LNCaP clone FGC (cell line): ENCODE measurements around the gene ELMO1.

ENCODE experiments used
- DNase-seq: peaks from one replicate; pipeline ENCODE4 v3.0.0-alpha.2; 2011; ENCODE audit warnings: low read depth
- H3K4me3 ChIP-seq: 2 replicates; pipeline ENCODE4 v1.5.1; 2011; ENCODE audit warnings: mild to moderate bottlenecking, low read depth, low read length, control low read depth
- CTCF ChIP-seq: IDR thresholded peaks from 2 replicates; pipeline ENCODE4 v1.5.1; 2012; ENCODE audit warnings: mild to moderate bottlenecking; ENCODE audit not compliant: control insufficient read depth, insufficient read depth; ENCODE audit errors: extremely low read depth

ELMO1 gene

DNA sequence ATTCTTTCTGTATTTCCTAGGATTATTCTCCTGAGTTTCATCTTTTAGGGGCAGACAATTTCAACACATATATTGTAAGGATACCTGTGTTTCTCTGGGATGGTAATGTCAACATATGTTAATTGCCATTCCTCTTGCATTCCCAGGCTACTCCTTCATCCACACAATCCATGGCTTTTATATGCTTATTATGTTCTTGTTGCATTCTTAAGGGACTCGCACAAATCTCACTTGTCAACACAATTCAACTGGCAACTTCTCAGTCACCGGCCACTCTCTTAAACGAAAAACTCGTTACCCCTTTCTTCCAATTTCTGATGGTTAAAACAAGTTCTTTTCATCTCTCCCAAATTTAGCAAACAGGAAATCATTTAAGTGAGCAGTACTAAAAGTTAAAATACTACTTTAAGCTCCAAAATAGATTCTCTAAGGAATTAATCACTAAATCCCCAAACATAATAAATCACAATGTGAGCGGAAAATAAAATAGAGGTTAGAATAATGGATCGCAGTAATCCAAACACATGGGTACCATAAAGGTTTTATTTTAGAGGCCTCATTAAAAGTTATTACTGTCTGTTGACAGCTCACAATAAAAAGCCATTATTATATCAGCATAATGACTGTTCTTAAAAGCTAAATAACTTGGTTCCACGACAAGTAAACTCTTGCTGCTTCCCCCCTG lies 223.2 kb downstream of the ELMO1 start:
- no peak for TF ChIP-seq CTCF
- DNase-seq = no peak
- H3K4me3 ChIP-seq = no peak overlapping the region

GRCh38 chr7:37224746-37225145 lies 223.9 kb downstream of the ELMO1 start:
- H3K4me3 ChIP-seq = no peak overlapping the region
- no peak for TF ChIP-seq CTCF
- no peak for DNase-seq

GRCh38 chr7:37220664-37221063 lies 228.0 kb downstream of the ELMO1 start:
- no peak overlapping the region for H3K4me3 ChIP-seq
- no peak for DNase-seq
- TF ChIP-seq CTCF = no peak

DNA sequence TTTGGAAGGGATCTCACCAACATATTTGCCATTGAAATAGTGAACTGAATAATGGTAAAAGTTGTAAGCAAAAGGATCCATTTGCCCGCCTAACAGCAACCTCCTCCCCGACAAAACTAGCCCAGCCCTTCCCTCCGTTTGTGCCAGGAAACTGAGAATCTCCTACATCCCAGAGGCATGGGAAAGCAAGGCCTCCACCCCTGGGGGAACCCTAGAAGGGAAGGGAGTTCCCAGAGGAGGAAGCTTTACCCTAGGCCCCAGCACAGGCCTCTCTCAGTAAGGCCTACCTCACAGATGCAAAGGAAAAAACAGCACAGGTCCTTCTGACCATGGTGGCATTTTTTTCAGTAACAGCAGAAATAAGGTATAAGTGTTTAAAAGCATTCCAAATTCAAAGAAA lies 229.7 kb downstream of the ELMO1 start:
- no peak for TF ChIP-seq CTCF
- no peak for DNase-seq
- no peak overlapping the region for H3K4me3 ChIP-seq

- TF ChIP-seq CTCF = no peak
- no peak for DNase-seq
- no peak overlapping the region for H3K4me3 ChIP-seq
These were observed 231.7 kb downstream of the ELMO1 start for GRCh38 chr7:37216923-37217322.

DNA sequence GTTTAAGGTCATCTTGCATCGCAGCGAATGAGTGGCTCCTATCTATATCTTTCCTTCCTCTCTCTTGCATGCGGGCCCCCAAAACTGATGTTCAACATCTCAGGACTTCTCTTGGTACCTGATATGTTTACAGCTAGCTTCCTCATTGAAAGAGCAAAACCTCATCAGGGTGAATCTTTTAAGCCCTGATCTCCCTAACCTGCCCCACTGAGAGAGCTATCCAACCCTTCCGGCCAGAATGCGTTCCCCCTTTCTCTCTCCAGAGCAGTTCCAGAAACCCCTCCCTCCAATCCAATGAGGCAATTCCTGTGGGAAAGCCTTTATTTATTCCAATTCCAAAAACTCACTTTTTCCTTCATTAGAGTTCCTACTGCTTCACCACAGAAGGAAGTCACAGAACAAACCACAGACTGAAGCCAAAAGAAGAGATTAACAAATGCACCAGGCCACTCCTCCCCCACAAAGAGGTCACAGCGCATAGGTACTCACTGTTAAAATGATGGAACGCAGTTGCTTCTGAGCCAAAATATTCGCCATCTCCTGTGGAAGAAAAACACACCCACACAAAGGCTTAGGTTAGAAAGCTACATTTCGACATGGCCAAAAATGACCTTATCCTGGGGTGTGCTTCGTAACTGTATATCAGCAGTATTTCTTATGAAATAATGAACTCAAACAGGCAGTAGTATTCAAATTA lies 232.4 kb downstream of the ELMO1 start:
- DNase-seq = no peak
- TF ChIP-seq CTCF = no peak
- no peak overlapping the region for H3K4me3 ChIP-seq
